HG03469 (cell line): ENCODE data around the gene VSX1.

ENCODE experiments used
- ATAC-seq: cut with Tn5 transposase; IDR thresholded peaks from one replicate; pipeline ENCODE4 v1.9.1; 2021; ENCODE audit warnings: mild to moderate bottlenecking, moderate library complexity, moderate number of reproducible peaks; ENCODE audit not compliant: unreplicated experiment

VSX1 gene

GRCh38 chr20:25081730-25082497 lies at the start of gene VSX1:
TSS of gene VSX1 (minus strand) at chr20:25082141. CDS start at chr20:25082096, 45 bp downstream.
- ATAC-seq, result no peak

GRCh38 chr20:25129908-25130307 lies 48.0 kb upstream of the VSX1 start:
- ATAC-seq, result no peak

GRCh38 chr20:25129428-25129827 lies 47.5 kb upstream of the VSX1 start:
- no peak for ATAC-seq

- ATAC-seq, result no peak
Observed at GRCh38 chr20:25128649-25129048, 46.7 kb upstream of the VSX1 start.

DNA sequence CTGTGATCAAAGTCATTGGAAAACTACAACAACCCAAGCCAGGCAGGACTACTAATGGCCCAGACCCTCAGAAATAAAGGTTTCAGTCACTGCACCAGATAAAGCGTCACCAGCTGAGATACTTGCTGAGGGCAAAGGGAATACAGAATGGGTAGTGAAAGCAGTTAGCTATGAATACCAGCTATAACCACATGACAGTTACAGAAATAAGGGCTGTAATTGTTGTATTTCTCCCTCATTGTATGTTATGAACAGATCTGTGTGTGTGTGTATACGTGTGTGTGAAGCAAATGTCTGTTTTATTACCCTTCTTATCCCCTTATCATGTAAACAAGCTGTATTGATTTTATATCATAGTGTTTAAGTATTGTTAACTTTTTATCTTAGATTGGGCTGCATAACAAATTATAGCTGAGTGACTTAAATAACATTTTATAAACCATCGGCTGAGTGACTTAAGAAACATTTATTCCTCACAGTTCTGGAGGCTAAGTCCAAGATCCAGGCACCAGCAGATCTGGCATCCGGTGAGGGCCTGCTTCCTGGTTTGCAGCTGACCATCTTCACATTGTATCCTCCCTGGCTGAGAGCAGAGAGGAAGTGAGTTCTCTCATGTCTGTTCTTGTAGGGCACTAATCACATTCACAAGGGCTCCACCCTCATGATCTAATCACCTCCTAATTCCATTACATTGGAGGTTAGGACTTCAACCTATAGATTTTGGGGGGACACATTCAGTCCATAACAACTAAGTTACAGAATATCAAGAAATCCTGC lies 46.0 kb upstream of the VSX1 start:
- no peak for ATAC-seq

DNA sequence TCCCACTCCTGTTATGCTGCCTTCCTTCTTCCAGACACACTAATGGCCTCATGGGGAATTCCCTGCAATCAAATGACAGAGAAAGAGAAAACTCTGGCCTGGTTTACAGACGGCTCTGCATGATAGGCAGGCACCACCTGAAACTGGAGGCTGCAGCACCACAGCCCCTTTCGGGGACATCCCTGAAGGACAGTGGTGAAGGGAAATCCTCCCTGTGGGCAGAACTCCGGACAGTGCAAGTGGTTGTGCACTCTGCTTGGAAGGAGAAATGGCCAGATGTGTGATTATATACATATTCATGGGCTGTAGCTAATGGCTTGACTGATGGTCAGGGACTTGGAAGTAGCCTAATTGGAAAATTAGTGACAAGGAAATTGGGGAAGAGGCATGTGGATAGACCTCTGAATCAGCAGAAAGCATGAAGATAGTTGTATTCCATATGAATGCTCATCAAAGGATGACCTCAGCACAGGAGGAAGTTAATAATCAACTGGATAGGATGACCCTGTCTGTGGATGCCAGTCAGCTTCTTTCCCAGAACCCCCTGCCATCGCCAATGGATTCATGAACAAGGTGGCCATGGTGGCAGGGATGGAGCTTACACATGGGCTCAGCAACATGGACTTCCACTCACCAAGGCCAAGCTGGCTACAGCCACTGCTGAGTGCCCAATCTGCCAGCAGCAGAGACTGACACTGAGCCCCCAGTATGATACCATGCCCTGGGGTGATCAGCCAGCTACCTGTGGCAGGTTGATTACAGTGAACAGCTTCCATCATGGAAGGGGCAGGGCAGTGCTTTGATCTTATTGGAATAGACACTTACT lies 44.5 kb upstream of the VSX1 start:
- no peak for ATAC-seq

GRCh38 chr20:25125636-25126035 lies 43.7 kb upstream of the VSX1 start:
- ATAC-seq, result no peak

- ATAC-seq, result no peak
Observed at GRCh38 chr20:25120920-25121319, 39.0 kb upstream of the VSX1 start.

- ATAC-seq, result no peak
Observed at GRCh38 chr20:25120457-25120856, 38.5 kb upstream of the VSX1 start.

DNA sequence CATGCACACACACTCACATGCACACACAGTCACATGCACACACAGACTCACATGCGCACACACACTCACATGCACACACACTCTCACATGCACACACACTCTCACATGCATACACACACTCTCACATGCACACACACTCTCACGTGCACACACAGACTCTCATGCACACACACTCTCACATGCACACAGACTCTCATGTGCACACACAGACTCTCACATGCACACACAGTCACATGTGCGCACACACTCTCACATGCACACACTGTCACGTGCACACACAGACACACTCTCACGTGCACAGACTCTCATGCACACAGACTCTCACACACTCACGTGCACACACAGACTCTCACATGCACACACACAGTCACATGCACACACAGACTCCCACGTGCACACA lies 36.6 kb upstream of the VSX1 start:
- ATAC-seq, result no peak

- ATAC-seq, result no peak
Observed at GRCh38 chr20:25117990-25118389, 36.0 kb upstream of the VSX1 start.

- no peak for ATAC-seq
Observed at GRCh38 chr20:25116739-25117458, 35.0 kb upstream of the VSX1 start.

GRCh38 chr20:25103526-25103925 lies 21.6 kb upstream of the VSX1 start:
- ATAC-seq, result no peak

DNA sequence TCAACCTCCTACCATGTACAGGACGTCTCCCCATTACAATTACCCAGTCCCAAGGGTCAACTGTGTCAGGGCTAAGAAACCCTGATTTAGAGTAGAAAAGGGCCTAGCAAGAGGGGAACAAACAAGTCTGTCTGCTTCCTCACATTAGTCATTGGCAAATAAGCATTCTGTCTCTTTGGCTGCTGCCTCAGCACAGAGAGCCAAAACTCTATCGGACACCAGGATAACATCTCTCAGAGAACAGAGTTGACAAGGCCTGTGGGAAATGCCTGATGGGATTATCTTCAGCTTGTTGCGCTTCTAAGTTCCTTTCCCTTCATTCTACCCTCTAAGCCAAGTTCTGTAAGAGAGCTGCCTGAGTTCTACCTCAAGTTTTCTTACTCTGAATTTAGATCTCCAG lies 19.0 kb upstream of the VSX1 start:
- no peak for ATAC-seq

DNA sequence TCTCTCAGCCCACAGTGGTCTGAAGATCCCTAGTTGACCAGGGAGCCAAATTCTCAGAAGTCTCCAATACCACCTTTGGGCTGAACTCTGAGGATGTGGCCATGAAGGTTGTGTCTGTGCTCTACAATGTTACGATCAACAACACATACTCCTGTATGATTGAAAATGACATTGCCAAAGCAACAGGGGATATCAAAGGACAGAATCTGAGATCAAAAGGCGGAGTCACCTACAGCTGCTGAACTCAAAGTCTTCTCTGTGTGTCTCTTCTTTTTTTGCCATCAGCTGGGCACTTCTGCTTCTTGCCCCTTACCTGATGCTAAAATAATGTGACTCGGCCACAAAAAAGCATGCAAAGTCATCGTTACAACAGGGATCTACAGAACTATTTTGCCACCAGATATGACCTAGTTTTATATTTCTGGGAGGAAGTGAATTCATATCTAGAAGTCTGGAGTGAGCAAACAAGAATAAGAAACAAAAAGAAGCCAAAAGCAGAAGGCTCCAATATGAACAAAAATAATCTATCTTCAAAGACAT lies 17.7 kb upstream of the VSX1 start:
- no peak for ATAC-seq

GRCh38 chr20:25097498-25097897 lies 15.6 kb upstream of the VSX1 start:
- no peak for ATAC-seq

DNA sequence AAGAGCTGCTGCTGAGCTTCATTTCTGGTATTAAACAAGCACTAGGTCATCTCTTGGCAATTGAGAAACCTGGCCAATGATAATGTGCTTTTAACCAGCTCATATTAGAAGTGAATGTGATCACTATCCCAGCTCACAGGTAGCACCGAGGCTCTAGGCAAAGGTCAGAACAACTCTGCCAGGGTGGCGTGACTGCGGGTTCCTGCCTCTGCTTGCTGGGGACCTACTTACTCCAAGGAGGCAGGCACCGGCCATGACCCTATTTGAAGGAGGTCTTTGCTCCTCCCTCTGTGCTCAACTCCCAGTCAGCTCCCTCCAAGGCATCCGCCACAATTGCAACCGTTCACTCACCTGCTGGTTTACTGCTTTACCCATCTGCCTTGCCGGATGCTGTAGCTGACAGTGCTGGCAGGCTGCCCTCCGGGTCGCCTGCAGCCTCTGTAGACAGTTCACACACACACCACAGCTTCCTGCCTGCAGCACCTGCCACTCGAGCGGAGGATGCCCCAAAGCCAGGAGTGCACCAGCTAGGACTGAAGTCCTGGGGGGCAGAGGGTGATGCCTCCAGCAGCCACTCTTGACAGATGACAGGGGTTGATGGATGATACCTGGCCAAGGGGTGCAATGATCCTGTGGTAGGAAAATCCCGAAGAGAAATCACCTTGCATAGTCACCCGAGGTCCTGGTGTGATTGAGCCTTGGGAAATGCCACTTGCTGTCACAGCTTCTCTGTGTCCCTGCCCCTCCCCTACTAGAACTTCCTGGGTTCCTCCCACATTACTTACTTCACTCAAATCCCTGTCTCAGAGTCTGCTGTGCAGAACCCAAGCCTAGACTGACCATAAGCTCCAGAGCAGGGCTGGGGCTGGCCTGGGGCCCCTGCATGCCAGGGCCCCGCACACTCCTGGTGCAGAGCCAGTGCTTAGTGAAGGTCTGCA lies 8.8 kb upstream of the VSX1 start:
- peak; percentile 64 for ATAC-seq

GRCh38 chr20:25089662-25090061 lies 7.7 kb upstream of the VSX1 start:
- ATAC-seq, result no peak

- ATAC-seq, result no peak
Observed at GRCh38 chr20:25089096-25089495, 7.2 kb upstream of the VSX1 start.
